ENCODE data around the gene MED27.

GRCh38 chr9:132054024-132054423 is 25.6 kb downstream of the MED27 start:
- TF ChIP-seq CTCF (IDR thresholded peaks at IDR 0.05; ENCODE audit: borderline replicate concordance, extremely low read depth, low read length, poor library complexity, severe bottlenecking) (no peak), EZH2 (IDR thresholded peaks at IDR 0.05; ENCODE audit: borderline replicate concordance, low read depth, low read length, severe bottlenecking) (no peak)

All from DND-41 (cell line).